GM12865 (cell line): ENCODE measurements around the gene MORC1.
A peak's percentile ranks its signal among the peaks of the same experiment; 100 is the strongest.

Experiments
- DNase-seq: peaks from one replicate; pipeline ENCODE4 v3.0.0; 2010; ENCODE audit warnings: low read depth
- H3K4me3 ChIP-seq: 2 replicates; pipeline ENCODE4 v1.5.1; 2011; ENCODE audit warnings: mild to moderate bottlenecking, low read depth, low read length, control low read depth
- CTCF ChIP-seq: IDR thresholded peaks from 2 replicates; pipeline ENCODE4 v1.5.1; 2011; ENCODE audit warnings: low read length, control low read depth, low read depth, inconsistent platforms; ENCODE audit not compliant: insufficient read depth; ENCODE audit errors: missing control alignments

The MORC1 gene

GRCh38 chr3:109066864-109067263, 51.1 kb downstream of the MORC1 start:
- no peak for TF ChIP-seq CTCF
- DNase-seq = no peak
- no peak overlapping the region for H3K4me3 ChIP-seq

GRCh38 chr3:109059264-109059663, 58.7 kb downstream of the MORC1 start:
- TF ChIP-seq CTCF = no peak
- H3K4me3 ChIP-seq = no peak overlapping the region
- peak; percentile 26 for DNase-seq

- H3K4me3 ChIP-seq = no peak overlapping the region
- no peak for DNase-seq
- no peak for TF ChIP-seq CTCF
Measured at GRCh38 chr3:109057616-109058015, 60.3 kb downstream of the MORC1 start.

GRCh38 chr3:109057056-109057455, 60.9 kb downstream of the MORC1 start:
- no peak for TF ChIP-seq CTCF
- no peak for DNase-seq

GRCh38 chr3:109050591-109051167, 67.3 kb downstream of the MORC1 start:
- no peak overlapping the region for H3K4me3 ChIP-seq
- DNase-seq = peak; percentile 69
- peak; percentile 66 for TF ChIP-seq CTCF

More at GRCh38 chr3:109057056-109057455, 60.9 kb downstream of the MORC1 start:
- H3K4me3 ChIP-seq = no peak overlapping the region

- no peak overlapping the region for H3K4me3 ChIP-seq
- no peak for TF ChIP-seq CTCF
- no peak for DNase-seq
Measured at GRCh38 chr3:109047366-109047765, 70.6 kb downstream of the MORC1 start.

DNA sequence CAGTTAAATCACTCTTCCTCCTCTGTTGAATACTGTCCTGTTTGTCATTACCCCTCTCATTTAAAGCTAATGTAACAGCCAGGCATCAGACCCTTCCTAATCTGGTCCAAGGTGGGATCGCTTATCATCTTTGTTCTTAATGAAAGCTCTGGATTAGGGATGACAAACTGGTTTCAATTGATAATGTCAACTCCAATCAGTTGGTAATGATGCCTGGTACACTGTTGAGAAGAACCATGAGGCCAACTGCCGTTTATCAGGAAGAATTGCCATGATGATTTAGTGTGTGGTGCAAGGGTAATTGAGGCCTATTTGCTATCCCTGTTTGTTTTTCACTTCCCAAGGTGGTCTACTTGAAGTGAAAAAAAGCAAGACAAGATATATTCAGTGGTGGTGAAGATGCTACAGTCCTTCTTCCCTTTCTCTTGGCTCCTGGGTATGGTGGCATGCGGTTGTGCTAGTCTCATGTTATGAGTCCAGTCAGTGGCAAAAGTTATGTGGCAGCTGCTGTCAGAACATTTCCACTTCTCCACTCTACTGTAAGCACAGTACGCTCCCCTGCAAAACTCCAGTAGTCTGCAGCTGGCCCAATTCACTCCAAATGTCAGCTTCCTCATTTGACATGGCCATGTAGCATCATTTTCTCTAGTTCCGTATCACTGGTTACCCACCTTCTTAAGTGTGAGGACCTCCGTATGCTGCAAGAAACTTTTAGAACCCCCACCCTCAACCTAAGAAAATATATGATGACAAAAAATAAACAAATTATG, 72.5 kb downstream of the MORC1 start:
- TF ChIP-seq CTCF = no peak
- no peak for DNase-seq
- H3K4me3 ChIP-seq = no peak overlapping the region
